Measurements from ENCODE around the gene MCOLN3.

GRCh38 chr1:85090225-85090624 lies 41.9 kb upstream of the MCOLN3 start:
- TF ChIP-seq EZH2 (IDR thresholded peaks at IDR 0.05; ENCODE audit: insufficient read depth, low read length) = no peak
- TF ChIP-seq, protein P1, sequence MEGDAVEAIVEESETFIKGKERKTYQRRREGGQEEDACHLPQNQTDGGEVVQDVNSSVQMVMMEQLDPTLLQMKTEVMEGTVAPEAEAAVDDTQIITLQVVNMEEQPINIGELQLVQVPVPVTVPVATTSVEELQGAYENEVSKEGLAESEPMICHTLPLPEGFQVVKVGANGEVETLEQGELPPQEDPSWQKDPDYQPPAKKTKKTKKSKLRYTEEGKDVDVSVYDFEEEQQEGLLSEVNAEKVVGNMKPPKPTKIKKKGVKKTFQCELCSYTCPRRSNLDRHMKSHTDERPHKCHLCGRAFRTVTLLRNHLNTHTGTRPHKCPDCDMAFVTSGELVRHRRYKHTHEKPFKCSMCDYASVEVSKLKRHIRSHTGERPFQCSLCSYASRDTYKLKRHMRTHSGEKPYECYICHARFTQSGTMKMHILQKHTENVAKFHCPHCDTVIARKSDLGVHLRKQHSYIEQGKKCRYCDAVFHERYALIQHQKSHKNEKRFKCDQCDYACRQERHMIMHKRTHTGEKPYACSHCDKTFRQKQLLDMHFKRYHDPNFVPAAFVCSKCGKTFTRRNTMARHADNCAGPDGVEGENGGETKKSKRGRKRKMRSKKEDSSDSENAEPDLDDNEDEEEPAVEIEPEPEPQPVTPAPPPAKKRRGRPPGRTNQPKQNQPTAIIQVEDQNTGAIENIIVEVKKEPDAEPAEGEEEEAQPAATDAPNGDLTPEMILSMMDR (IDR thresholded peaks at IDR 0.05; ENCODE audit: insufficient read depth, low read depth, low read length) = no peak

All from astrocyte (in vitro differentiated cells and primary cell).